ENCODE measurements around the gene MED10. TPM values are rescaled to one million over a fixed set of nuclear protein-coding genes. Genes with fewer than 3 reads are reported as not detected.

MED10 gene
- total RNA-seq, 1 donor from 2014 or later: 32.3 TPM

DNA sequence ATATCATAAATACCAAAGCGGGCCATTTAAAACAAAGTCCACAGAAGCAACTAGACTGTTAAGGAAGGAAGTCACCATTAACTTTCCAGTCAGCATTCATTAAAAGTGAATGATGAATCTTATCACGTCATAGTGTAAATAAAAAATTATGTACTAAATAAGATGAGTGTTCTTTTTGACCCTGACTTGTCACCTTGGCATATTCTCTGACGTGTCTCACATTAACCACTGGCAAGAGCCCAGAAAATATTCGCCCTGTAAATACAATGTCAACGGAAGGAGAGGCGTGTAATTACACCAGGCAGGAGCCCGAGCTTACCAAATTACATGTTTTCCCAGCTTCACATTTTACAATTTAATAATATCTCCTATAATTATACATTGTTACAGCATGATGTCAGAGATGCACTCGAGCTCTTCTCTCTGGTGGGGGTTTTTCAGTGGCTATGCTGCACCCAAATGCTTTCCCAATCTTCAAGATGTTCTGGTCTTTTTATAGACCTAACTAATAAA, 41.0 kb upstream of the MED10 start:
- Mint-ChIP-seq H3K4me1 (ENCODE audit: unreplicated experiment) (no peaks in the 10 kb centered on the region), H3K27ac (no peak overlapping the region), H3K4me3 (no peak overlapping the region), H3K27me3 (peaks cover 41% of the 10 kb centered on the region), H3K36me3 (no peaks in the 10 kb centered on the region), H3K9me3 (no peaks in the 10 kb centered on the region)
- DNase-seq (ENCODE audit: extremely low spot score, unreplicated experiment): no peak
- TF ChIP-seq, protein P1, sequence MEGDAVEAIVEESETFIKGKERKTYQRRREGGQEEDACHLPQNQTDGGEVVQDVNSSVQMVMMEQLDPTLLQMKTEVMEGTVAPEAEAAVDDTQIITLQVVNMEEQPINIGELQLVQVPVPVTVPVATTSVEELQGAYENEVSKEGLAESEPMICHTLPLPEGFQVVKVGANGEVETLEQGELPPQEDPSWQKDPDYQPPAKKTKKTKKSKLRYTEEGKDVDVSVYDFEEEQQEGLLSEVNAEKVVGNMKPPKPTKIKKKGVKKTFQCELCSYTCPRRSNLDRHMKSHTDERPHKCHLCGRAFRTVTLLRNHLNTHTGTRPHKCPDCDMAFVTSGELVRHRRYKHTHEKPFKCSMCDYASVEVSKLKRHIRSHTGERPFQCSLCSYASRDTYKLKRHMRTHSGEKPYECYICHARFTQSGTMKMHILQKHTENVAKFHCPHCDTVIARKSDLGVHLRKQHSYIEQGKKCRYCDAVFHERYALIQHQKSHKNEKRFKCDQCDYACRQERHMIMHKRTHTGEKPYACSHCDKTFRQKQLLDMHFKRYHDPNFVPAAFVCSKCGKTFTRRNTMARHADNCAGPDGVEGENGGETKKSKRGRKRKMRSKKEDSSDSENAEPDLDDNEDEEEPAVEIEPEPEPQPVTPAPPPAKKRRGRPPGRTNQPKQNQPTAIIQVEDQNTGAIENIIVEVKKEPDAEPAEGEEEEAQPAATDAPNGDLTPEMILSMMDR (conservative IDR thresholded peaks at IDR 0.05): no peak

DNA sequence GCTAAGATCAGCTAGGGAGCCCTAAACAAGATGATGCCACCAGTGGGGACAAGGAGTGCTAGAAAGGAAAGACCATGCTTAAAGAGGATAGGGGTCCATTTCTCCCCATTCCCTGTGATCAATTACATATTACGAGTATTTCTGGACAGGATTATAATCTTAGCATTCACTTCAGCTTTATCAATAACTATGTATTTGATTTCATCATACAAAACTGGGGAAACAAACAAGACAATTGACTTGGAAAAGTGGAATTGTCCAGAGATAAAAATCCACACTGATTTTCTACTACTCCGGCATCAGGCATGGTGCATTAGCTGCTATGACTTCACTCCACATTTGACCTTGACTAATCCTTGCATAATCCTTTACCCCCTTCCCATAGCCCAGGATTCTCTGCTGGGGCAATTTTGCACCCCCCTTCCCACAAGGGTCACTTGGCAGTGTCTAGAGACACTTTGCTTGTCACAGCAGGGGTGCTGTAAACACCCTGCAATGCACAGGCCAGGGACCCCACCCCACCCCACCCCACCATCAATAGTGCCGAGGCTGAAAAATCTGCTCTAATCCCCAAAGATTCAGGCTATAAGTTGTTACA, 40.4 kb upstream of the MED10 start:
- Mint-ChIP-seq H3K4me3 (no peak overlapping the region), H3K27me3 (peaks cover 40% of the 10 kb centered on the region), H3K27ac (no peak overlapping the region), H3K4me1 (ENCODE audit: unreplicated experiment) (no peaks in the 10 kb centered on the region), H3K36me3 (no peaks in the 10 kb centered on the region), H3K9me3 (no peaks in the 10 kb centered on the region)
- DNase-seq (ENCODE audit: extremely low spot score, unreplicated experiment): no peak
- TF ChIP-seq, protein P1 (conservative IDR thresholded peaks at IDR 0.05): no peak

DNA sequence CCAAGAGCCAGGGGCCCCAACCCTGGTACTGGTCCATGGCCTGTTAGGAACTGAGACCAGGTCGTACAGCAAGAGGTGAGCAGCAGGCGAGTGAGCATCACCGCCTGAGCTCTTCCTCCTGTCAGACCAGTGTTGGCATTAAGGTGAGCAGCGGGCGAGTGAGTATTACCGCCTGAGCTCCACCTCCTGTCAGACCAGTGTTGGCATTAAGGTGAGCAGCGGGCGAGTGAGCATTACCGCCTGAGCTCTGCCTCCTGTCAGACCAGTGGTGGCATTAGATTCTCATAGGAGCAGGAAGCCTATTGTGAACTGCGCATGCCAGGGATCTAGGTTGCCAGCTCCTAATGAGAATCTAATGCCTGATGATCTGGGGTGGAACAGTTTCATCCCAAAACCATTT, 39.3 kb upstream of the MED10 start:
- H3K27ac Mint-ChIP-seq: no peak overlapping the region
- peaks cover 43% of the 10 kb centered on the region for H3K27me3 Mint-ChIP-seq
- no peaks in the 10 kb centered on the region for H3K36me3 Mint-ChIP-seq
- H3K4me3 Mint-ChIP-seq: no peak overlapping the region
- DNase-seq (ENCODE audit: extremely low spot score, unreplicated experiment): no peak
- H3K4me1 Mint-ChIP-seq (ENCODE audit: unreplicated experiment): no peaks in the 10 kb centered on the region
- H3K9me3 Mint-ChIP-seq: no peaks in the 10 kb centered on the region
- TF ChIP-seq, protein P1 (conservative IDR thresholded peaks at IDR 0.05): no peak

DNA sequence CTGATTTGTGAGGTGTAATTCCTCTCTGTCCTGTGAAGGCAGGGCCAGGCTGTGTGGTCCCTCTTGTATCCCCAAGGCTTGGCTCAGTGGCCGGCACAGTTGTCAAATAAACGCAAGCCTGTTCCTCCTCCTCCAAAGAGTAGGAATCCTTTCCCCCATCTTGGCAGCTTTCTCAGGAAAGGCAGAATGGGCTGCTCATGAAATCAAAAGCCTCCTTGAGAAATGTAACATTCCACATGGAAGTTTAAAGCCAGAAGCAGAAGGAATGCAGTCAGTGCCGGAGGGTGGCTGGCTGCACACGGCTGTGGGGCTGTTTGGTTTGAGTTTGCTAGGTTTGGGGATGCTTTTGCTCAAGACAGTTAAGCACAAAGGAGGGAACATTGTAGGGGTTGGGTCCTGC, 34.5 kb upstream of the MED10 start:
- no peaks in the 10 kb centered on the region for H3K9me3 Mint-ChIP-seq
- H3K4me3 Mint-ChIP-seq: no peak overlapping the region
- TF ChIP-seq, protein P1 (conservative IDR thresholded peaks at IDR 0.05): no peak
- H3K27ac Mint-ChIP-seq: no peak overlapping the region
- H3K4me1 Mint-ChIP-seq (ENCODE audit: unreplicated experiment): no peaks in the 10 kb centered on the region
- no peaks in the 10 kb centered on the region for H3K36me3 Mint-ChIP-seq
- no peak for DNase-seq (ENCODE audit: extremely low spot score, unreplicated experiment)
- H3K27me3 Mint-ChIP-seq: peaks cover 48% of the 10 kb centered on the region

DNA sequence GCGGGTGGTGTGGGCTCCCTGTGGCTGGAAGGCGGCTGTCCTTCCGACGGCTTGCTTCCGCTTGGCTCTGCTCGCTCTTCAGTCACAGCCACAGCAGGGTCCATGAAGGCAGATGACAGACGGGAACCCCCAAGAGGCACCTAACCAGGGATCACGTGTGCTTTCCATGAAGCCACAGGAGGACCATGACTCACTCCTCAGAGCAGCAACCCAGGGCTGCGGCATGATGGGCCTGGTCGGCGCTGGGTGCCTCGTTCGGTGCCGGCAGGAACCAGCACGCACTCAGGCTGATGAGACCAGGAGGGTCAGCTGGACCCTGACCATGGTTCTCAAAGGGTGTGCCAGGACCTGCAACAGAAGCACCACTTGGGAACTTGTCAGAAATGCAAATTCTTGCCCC, 32.8 kb upstream of the MED10 start:
- H3K27me3 Mint-ChIP-seq: peaks cover 54% of the 10 kb centered on the region
- H3K36me3 Mint-ChIP-seq: no peaks in the 10 kb centered on the region
- H3K4me3 Mint-ChIP-seq: no peak overlapping the region
- no peaks in the 10 kb centered on the region for H3K4me1 Mint-ChIP-seq (ENCODE audit: unreplicated experiment)
- no peaks in the 10 kb centered on the region for H3K9me3 Mint-ChIP-seq
- H3K27ac Mint-ChIP-seq: no peak overlapping the region
- DNase-seq (ENCODE audit: extremely low spot score, unreplicated experiment): no peak
- TF ChIP-seq, protein P1 (conservative IDR thresholded peaks at IDR 0.05): no peak

Data from type B pancreatic cell (in vitro differentiated cells).